Smooth muscle cell (in vitro differentiated cells): ENCODE data around the gene PGBD2. TPM values are rescaled to one million over a fixed set of nuclear protein-coding genes. Genes with fewer than 3 reads are reported as not detected.
"Not testable (repeated sequence)": the region's sequence is repeated elsewhere in the genome, so short reads cannot be mapped to it uniquely, and the experiment has no call there.

ENCODE experiments used
- DNase-seq: peaks from one replicate; lab custom pipeline; 2025; ENCODE audit not compliant: unreplicated experiment; lab: John Stamatoyannopoulos, UW
- H2AFZ ChIP-seq: fragments of 200-600 bp; sonication (generic); 2 replicates; pipeline ENCODE4 v1.6.0; 2016; ENCODE audit warnings: antibody characterized with exemption, low read depth, mild to moderate bottlenecking
- H3F3A ChIP-seq: fragments of 200-600 bp; sonication (generic); 2 replicates; pipeline ENCODE4 v1.6.0; 2017; ENCODE audit warnings: antibody characterized with exemption, low read depth
- H3K27ac ChIP-seq: fragments of 200-600 bp; sonication (generic); 2 replicates; pipeline ENCODE4 v1.5.1; 2016; ENCODE audit warnings: low read depth, mild to moderate bottlenecking
- H3K27me3 ChIP-seq: fragments of 200-600 bp; sonication (generic); 2 replicates; pipeline ENCODE4 v1.6.1; 2016; ENCODE audit warnings: low read depth, mild to moderate bottlenecking
- H3K36me3 ChIP-seq: fragments of 200-600 bp; sonication (generic); 2 replicates; pipeline ENCODE4 v1.5.1; 2016; ENCODE audit warnings: low read depth
- H3K4me1 ChIP-seq: fragments of 200-600 bp; sonication (generic); 2 replicates; pipeline ENCODE4 v1.5.1; 2016; ENCODE audit warnings: low read depth
- H3K4me2 ChIP-seq: fragments of 200-600 bp; sonication (generic); 2 replicates; pipeline ENCODE4 v1.6.0; 2016; ENCODE audit warnings: mild to moderate bottlenecking
- H3K4me3 ChIP-seq: fragments of 200-600 bp; sonication (generic); 2 replicates; pipeline ENCODE4 v1.5.1; 2016; ENCODE audit warnings: mild to moderate bottlenecking
- H3K79me2 ChIP-seq: fragments of 200-600 bp; sonication (generic); 2 replicates; pipeline ENCODE4 v1.6.0; 2016; ENCODE audit warnings: low read depth, mild to moderate bottlenecking
- H3K9ac ChIP-seq: fragments of 200-600 bp; sonication (generic); 2 replicates; pipeline ENCODE4 v1.6.0; 2016; ENCODE audit warnings: low read depth
- H3K9me3 ChIP-seq: fragments of 200-600 bp; sonication (generic); replicated peaks from 2 replicates; pipeline ENCODE4 v1.5.1; 2016; ENCODE audit warnings: low read depth
- H4K20me1 ChIP-seq: fragments of 200-600 bp; sonication (generic); 2 replicates; pipeline ENCODE4 v1.6.0; 2016; ENCODE audit warnings: low read depth
- WGBS: methylation state at CpG from one replicate; pipeline ENCODE4 v1.1.7; 2016; ENCODE audit warnings: low lambda C conversion rate; 5-methylcytosine and 5-hydroxymethylcytosine counted together
- polyA plus RNA-seq: library from polyadenylated mRNA; unstranded; fragments of >200 nt; fragmentation: Nextera tagmentation; extraction: Ambion mirVana; gene quantifications from 2 replicates; pipeline ENCODE4 v1.2.1, GENCODE V29; 2016
- small RNA-seq: library from RNA; depleted of rRNA; stranded (forward); fragments of <200 nt; gene quantifications from one replicate; pipeline ENCODE3, GENCODE V24; 2014
- total RNA-seq: library from RNA; depleted of rRNA; stranded (reverse); fragments of >200 nt; gene quantifications from 2 replicates; pipeline ENCODE4 v1.2.3, GENCODE V29; 2014

PGBD2 gene
- total and polyA plus RNA-seq, 2 experiments from 2014 or later, result 2.3 to 4.0 TPM

DNA sequence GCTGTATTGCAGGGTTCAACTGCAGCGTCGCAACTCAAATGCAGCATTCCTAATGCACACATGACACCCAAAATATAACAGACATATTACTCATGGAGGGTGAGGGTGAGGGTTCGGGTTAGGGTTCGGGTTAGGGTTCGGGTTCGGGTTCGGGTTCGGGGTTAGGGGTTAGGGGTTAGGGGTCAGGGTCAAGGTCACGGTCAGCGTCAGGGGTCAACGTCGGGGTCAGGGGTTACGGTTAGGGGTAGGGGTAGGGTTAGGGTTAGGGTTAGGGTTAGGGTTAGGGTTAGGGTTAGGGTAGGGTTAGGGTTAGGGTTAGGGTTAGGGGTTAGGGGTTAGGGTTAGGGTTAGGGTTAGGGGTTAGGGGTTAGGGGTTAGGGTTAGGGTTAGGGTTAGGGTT, 39.4 kb downstream of the PGBD2 start:
- not testable (repeated sequence) for H3K27me3 ChIP-seq, H3K9me3 ChIP-seq, DNase-seq, H3F3A ChIP-seq, H3K79me2 ChIP-seq, H3K36me3 ChIP-seq, H3K4me3 ChIP-seq, H3K4me2 ChIP-seq, H3K27ac ChIP-seq, H2AFZ ChIP-seq, H3K4me1 ChIP-seq, H4K20me1 ChIP-seq, H3K9ac ChIP-seq
- WGBS, result 90% methylated on average over 13 of the region's 13 CpGs

DNA sequence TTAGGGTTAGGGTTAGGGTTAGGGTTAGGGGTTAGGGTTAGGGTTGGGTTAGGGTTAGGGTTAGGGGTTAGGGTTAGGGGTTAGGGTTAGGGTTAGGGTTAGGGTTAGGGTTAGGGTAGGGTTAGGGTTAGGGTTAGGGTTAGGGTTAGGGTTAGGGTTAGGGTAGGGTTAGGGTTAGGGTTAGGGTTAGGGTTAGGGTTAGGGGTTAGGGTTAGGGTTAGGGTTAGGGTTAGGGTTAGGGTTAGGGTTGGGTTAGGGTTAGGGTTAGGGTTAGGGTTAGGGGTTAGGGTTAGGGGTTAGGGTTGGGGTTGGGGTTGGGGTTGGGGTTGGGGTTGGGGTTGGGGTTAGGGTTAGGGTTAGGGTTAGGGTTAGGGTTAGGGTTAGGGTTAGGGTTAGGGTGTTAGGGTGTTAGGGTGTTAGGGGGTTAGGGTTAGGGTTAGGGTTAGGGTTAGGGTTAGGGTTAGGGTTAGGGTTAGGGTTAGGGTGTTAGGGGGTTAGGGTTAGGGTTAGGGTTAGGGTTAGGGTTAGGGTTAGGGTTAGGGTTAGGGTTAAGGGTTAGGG, 39.9 kb downstream of the PGBD2 start:
- not testable (repeated sequence) for H3K27me3 ChIP-seq, H3K9ac ChIP-seq, H3F3A ChIP-seq, DNase-seq, H3K4me1 ChIP-seq, H3K79me2 ChIP-seq, H3K27ac ChIP-seq, H4K20me1 ChIP-seq, H3K4me2 ChIP-seq, H3K9me3 ChIP-seq, H3K4me3 ChIP-seq, H3K36me3 ChIP-seq, H2AFZ ChIP-seq

Small RNAs within 50 kb of the gene (small RNA-seq; reads per million reads assigned to genes)
- not detected for gene RNU6-1205P

Other genes with a start within 250 kb of the PGBD2 start
- gene OR14I1, start 203.5 kb upstream of the PGBD2 start, total RNA-seq, result not detected in 2 replicates
- gene OR14I1, start 203.5 kb upstream of the PGBD2 start, polyA plus RNA-seq, result not detected in 2 replicates
- not detected in 2 replicates for gene LYPD8, start 150.5 kb upstream of the PGBD2 start, total RNA-seq
- gene LYPD8, start 150.5 kb upstream of the PGBD2 start, polyA plus RNA-seq, result not detected in 2 replicates
- 14.7 and 18.6 TPM in 2 replicates for gene SH3BP5L, start 80.3 kb upstream of the PGBD2 start, total RNA-seq
- 5.5 and 7.4 TPM in 2 replicates for gene SH3BP5L, start 80.3 kb upstream of the PGBD2 start, polyA plus RNA-seq
- gene ZNF672, start 68.0 kb upstream of the PGBD2 start, total RNA-seq, result 22.6 and 28.7 TPM in 2 replicates
- gene ZNF672, start 68.0 kb upstream of the PGBD2 start, polyA plus RNA-seq, result 20.1 and 25.8 TPM in 2 replicates
- 10.4 and 24.8 TPM in 2 replicates for gene ZNF692, start 47.1 kb upstream of the PGBD2 start, total RNA-seq
- gene ZNF692, start 47.1 kb upstream of the PGBD2 start, polyA plus RNA-seq, result 25.9 and 40.5 TPM in 2 replicates